Fibroblast of lung (primary cell): ENCODE data around the gene CSNK1D.

Source experiments
- CTCF ChIP-seq, 2 donors: IDR thresholded peaks in 1 of 2; conservative IDR thresholded peaks in 1 of 2; 1 replicate in 1 of 2; 2 replicates in 1 of 2; pipeline ENCODE4 v1.5.1; 2011 to 2012; ENCODE audit warnings: low read length in 2 of 2, control low read depth in 1 of 2, inconsistent platforms in 1 of 2, low read depth in 1 of 2, mild to moderate bottlenecking in 1 of 2
- EZH2 ChIP-seq: IDR thresholded peaks from 2 replicates; pipeline ENCODE4 v1.5.1; 2012; ENCODE audit warnings: low read length, control low read depth, mild to moderate bottlenecking; ENCODE audit errors: missing control alignments

GRCh38 chr17:82281076-82281475, 7.6 kb upstream of the CSNK1D start:
- no peak for TF ChIP-seq CTCF (conservative IDR thresholded peaks at IDR 0.05 in 1 of 2, IDR thresholded peaks at IDR 0.05 in 1 of 2; ENCODE audit: low read depth in 1 of 2, low read length in 2 of 2)
- no peak for TF ChIP-seq EZH2
